HCT116 (cell line): ENCODE results near the gene FFAR1. TPM values are rescaled to one million over a fixed set of nuclear protein-coding genes. Genes with fewer than 3 reads are reported as not detected.

Experiments
- ATAC-seq: fragments of 200-7000 bp; cut with Tn5 transposase; 2 replicates; pipeline ENCODE4 v1.9.1; 2020; ENCODE audit warnings: mild to moderate bottlenecking, moderate library complexity
- BruUV-seq: library from RNA; stranded (reverse); fragments of 400-500 nt; replicated peaks from 2 replicates; lab custom pipeline; 2021; lab: Mats Ljungman, UMichigan
- CTCF ChIA-PET: fragments of 300-600 bp; sonication (Branson Sonifier 250); formaldehyde crosslinking; loops from one replicate; lab custom pipeline; 2021; ENCODE audit warnings: antibody characterized with exemption; lab: Charles Lee
- POLR2A ChIA-PET: fragments of 300-600, 350-600 bp; sonication (Branson Sonifier 250); formaldehyde crosslinking; loops from one replicate; lab custom pipeline; 2021; ENCODE audit warnings: antibody characterized with exemption; lab: Charles Lee
- RAD21 ChIA-PET, 2 experiments: fragments of 300-600 bp; sonication (Branson Sonifier 250); formaldehyde crosslinking; loops; one replicate each; lab custom pipeline; 2023; ENCODE audit warnings: low total read pairs in 2 of 2; ENCODE audit not compliant: uncharacterized antibody in 2 of 2, unreplicated experiment in 2 of 2, low non-redundant PET in 1 of 2; lab: Charles Lee
- DNase-seq: peaks from one replicate; pipeline ENCODE4 v3.0.0-alpha.2; 2010; ENCODE audit warnings: low read depth, low spot score
- H2AFZ ChIP-seq: fragments of 200-600 bp; shearing (Covaris generic), sonication (generic); 2 replicates; pipeline ENCODE4 v1.6.1; 2017; ENCODE audit warnings: low read depth, mixed run types, mixed read lengths, antibody characterized with exemption, low read length; ENCODE audit not compliant: poor library complexity, severe bottlenecking
- H3K27ac ChIP-seq: 2 replicates; pipeline ENCODE4 v1.5.1; 2012; ENCODE audit warnings: low read depth, low read length
- H3K27me3 ChIP-seq: fragments of 200-600 bp; sonication (generic); 2 replicates; pipeline ENCODE4 v1.6.1; 2016; ENCODE audit warnings: mixed run types, low read length, mixed read lengths; ENCODE audit not compliant: insufficient read depth
- H3K36me3 ChIP-seq, 2 experiments: fragments of 200-500 bp in 1 of 2; fragments of 200-600 bp in 1 of 2; sonication (Bioruptor generic) in 1 of 2; sonication (generic) in 1 of 2; 2 replicates each; pipeline versions ENCODE4 v1.5.1 to v1.6.1; 2014 to 2016; ENCODE audit warnings: low read length in 2 of 2, inconsistent platforms in 1 of 2, mixed read lengths in 1 of 2, mixed run types in 1 of 2; ENCODE audit not compliant: insufficient read depth in 2 of 2, control insufficient read depth in 1 of 2
- H3K4me1 ChIP-seq, 2 experiments: fragments of 200-600 bp in 1 of 2; sonication (generic) in 1 of 2; 2 replicates each; pipeline versions ENCODE4 v1.5.1 to v1.6.1; 2012 to 2017; ENCODE audit warnings: low read length in 2 of 2, inconsistent platforms in 1 of 2, mild to moderate bottlenecking in 1 of 2, mixed read lengths in 1 of 2, mixed run types in 1 of 2, moderate library complexity in 1 of 2; ENCODE audit not compliant: insufficient read depth in 2 of 2, control insufficient read depth in 1 of 2
- H3K4me2 ChIP-seq: fragments of 200-600 bp; sonication (generic); 2 replicates; pipeline ENCODE4 v1.6.1; 2017; ENCODE audit warnings: mixed run types, low read length, mixed read lengths
- H3K4me3 ChIP-seq, 2 experiments: fragments of 200-600 bp in 1 of 2; sonication (generic) in 1 of 2; replicated peaks in 1 of 2; 2 replicates each; pipeline ENCODE4 v1.5.1; 2011 to 2016; ENCODE audit warnings: low read length in 2 of 2, control low read depth in 1 of 2, low read depth in 1 of 2, mild to moderate bottlenecking in 1 of 2, mixed read lengths in 1 of 2, mixed run types in 1 of 2
- H3K79me2 ChIP-seq: fragments of 200-600 bp; sonication (generic); 2 replicates; pipeline ENCODE4 v1.6.1; 2017; ENCODE audit warnings: mild to moderate bottlenecking, mixed run types, low read length, moderate library complexity, mixed read lengths; ENCODE audit not compliant: insufficient read depth
- H3K9ac ChIP-seq: fragments of 200-600 bp; sonication (generic); 2 replicates; pipeline ENCODE4 v1.6.1; 2016; ENCODE audit warnings: low read length, mixed read lengths
- H3K9me2 ChIP-seq: fragments of 200-600 bp; sonication (generic), shearing (Covaris generic); 2 replicates; pipeline ENCODE4 v1.6.1; 2017; ENCODE audit warnings: mixed run types, mild to moderate bottlenecking, moderate library complexity; ENCODE audit not compliant: insufficient read depth
- H3K9me3 ChIP-seq, 2 experiments: fragments of 200-500 bp in 1 of 2; fragments of 200-600 bp in 1 of 2; sonication (Bioruptor generic) in 1 of 2; sonication (generic) in 1 of 2; 2 replicates each; pipeline ENCODE4 v1.6.1; 2014 to 2017; ENCODE audit warnings: low read length in 2 of 2, mixed read lengths in 2 of 2, inconsistent platforms in 1 of 2, low read depth in 1 of 2, mild to moderate bottlenecking in 1 of 2, mixed run types in 1 of 2, moderate library complexity in 1 of 2; ENCODE audit not compliant: control insufficient read depth in 1 of 2, insufficient read depth in 1 of 2
- H4K20me1 ChIP-seq: fragments of 200-600 bp; sonication (generic), shearing (Covaris generic); 2 replicates; pipeline ENCODE4 v1.6.1; 2017; ENCODE audit warnings: mixed run types, mild to moderate bottlenecking, moderate library complexity; ENCODE audit not compliant: insufficient read depth
- CEBPB ChIP-seq: IDR thresholded peaks from 2 replicates; pipeline ENCODE4 v1.6.1; 2012; ENCODE audit warnings: low read depth
- CTCF ChIP-seq, 3 experiments: fragments of 200-600 bp in 1 of 3; sonication (generic) in 1 of 3; IDR thresholded peaks in 2 of 3; conservative IDR thresholded peaks in 1 of 3; 2 replicates each; pipeline ENCODE4 v1.5.1; 2012 to 2017; ENCODE audit warnings: low read depth in 2 of 3, low read length in 2 of 3, antibody characterized with exemption in 1 of 3, borderline replicate concordance in 1 of 3, control low read depth in 1 of 3, mild to moderate bottlenecking in 1 of 3, mixed read lengths in 1 of 3, mixed run types in 1 of 3, moderate library complexity in 1 of 3; ENCODE audit not compliant: insufficient read depth in 1 of 3
- EZH2 ChIP-seq: fragments of 200-600 bp; sonication (generic); IDR thresholded peaks from 2 replicates; pipeline ENCODE4 v1.6.1; 2017; ENCODE audit warnings: antibody characterized with exemption, mixed run types
- EZH2phosphoT487 ChIP-seq: fragments of 200-600 bp; IDR thresholded peaks from 2 replicates; pipeline ENCODE4 v1.6.1; 2018; ENCODE audit warnings: antibody characterized with exemption, borderline replicate concordance
- FOSL1 ChIP-seq: IDR thresholded peaks from 2 replicates; pipeline ENCODE4 v1.6.1; 2012; ENCODE audit warnings: low read depth
- POLR2A ChIP-seq: IDR thresholded peaks from 2 replicates; pipeline ENCODE4 v1.7.0; 2011; ENCODE audit warnings: borderline replicate concordance; ENCODE audit not compliant: insufficient read depth, insufficient read length; ENCODE audit errors: extremely low read depth
- POLR2AphosphoS5 ChIP-seq: IDR thresholded peaks from 2 replicates; pipeline ENCODE4 v1.6.1; 2011; ENCODE audit warnings: mild to moderate bottlenecking, low read depth, low read length, moderate library complexity
- SIN3A ChIP-seq: IDR thresholded peaks from 2 replicates; pipeline ENCODE4 v1.6.1; 2012; ENCODE audit warnings: low read depth
- SP1 ChIP-seq: IDR thresholded peaks from 2 replicates; pipeline ENCODE4 v1.6.1; 2012; ENCODE audit warnings: low read depth
- SRF ChIP-seq: IDR thresholded peaks from 2 replicates; pipeline ENCODE4 v1.6.1; 2012; ENCODE audit warnings: low read depth
- ZFX ChIP-seq: fragments of 450-650 bp; IDR thresholded peaks from 2 replicates; pipeline ENCODE4 v1.6.1; 2017
- ZNF274 ChIP-seq: fragments of 200-500 bp; sonication (Bioruptor generic); IDR thresholded peaks from 2 replicates; pipeline ENCODE4 v1.6.1; 2014; ENCODE audit warnings: mild to moderate bottlenecking, low read depth, low read length, inconsistent platforms
- intact Hi-C: fragments of 100-400 bp; cut with micrococcal nuclease; formaldehyde crosslinking; loops from 2 replicates; pipeline ENCODE4 v1.10.0; 2022
- total RNA-seq: library from RNA; stranded (reverse); gene quantifications from one replicate; pipeline ENCODE4 v1.2.1, GENCODE V29; 2021; ENCODE audit not compliant: unreplicated experiment
- TF ChIP-seq, protein P1 (sequence below): IDR thresholded peaks from 2 replicates; pipeline ENCODE4 v1.6.1; 2012; ENCODE audit warnings: low read depth
- TF ChIP-seq, protein P2 (sequence below): IDR thresholded peaks from 2 replicates; pipeline ENCODE4 v1.6.1; 2012
- TF ChIP-seq, protein P3 (sequence below): IDR thresholded peaks from 2 replicates; pipeline ENCODE4 v1.6.1; 2011; ENCODE audit warnings: mild to moderate bottlenecking, low read length, moderate library complexity; ENCODE audit not compliant: insufficient replicate concordance; ENCODE audit errors: extremely low read depth

Gene FFAR1
- total RNA-seq, 1 experiment from 2014 or later = not detected

- no peak for TF ChIP-seq CEBPB
- TF ChIP-seq SP1 = no peak
- TF ChIP-seq, all 23 proteins: peak for 0
Observed at GRCh38 chr19:35389192-35389861, 41.6 kb downstream of the FFAR1 start (continued).

DNA sequence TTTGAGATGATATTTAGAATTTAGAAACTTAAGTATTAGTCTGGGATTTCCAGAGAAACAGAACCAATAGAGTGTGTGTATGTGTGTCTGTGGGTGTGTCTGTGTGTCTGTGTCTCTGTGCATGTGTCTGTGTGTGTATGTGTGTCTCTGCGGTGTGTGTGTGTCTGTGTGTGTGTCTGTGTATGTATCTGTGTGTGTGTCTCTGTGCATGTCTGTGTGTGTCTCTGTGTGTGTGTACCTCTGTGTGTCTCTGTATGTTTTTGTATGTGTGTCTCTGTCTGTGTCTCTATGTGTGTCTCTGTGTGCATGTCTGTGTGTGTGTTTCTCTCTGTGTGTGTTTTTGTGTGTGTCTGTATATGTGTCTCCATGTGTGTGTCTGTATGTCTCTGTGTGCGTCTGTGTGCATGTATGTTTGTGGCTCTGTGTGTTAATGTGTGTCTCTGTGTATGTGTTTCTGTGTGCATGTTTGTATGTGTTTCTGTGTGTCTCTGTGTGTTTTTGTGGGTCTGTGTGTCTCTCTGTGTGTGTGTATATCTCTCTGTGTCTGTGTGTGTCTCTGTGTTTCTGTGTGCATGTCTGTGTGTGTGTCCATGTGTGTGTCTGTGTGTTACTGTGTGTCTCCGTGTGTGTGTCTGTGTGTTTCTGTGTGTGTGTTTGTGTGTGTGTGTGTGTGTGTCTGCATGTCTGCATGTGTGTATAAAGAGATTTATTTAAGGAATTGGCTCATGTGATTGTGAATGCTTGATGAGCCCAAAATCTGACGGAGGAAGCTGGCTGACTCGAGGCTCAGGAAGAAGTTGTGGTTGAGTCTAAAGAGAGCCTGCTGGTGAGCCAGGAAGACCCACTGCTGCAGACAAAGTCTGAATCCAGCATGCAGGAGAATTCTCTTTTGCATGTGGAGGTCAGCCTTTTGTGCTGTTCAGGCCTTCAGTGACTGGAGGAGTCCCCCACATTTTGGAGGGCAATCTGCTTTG lies 45.3 kb downstream of the FFAR1 start:
- POLR2A ChIA-PET = no interaction called here
- H3K4me1 ChIP-seq = peaks cover 0 to 8% of the 10 kb centered on the region in 2 experiments; a peak in 2 of 4 replicates
- no peaks in the 10 kb centered on the region for H4K20me1 ChIP-seq
- CTCF ChIA-PET = no interaction called here
- no peak overlapping the region for H3K4me2 ChIP-seq
- H2AFZ ChIP-seq = no peak overlapping the region
- no peak overlapping the region for H3K4me3 ChIP-seq
- H3K9me3 ChIP-seq = no peaks in the 10 kb centered on the region
- no peak overlapping the region for H3K27ac ChIP-seq
- intact Hi-C loops = no loop called here
- H3K27me3 ChIP-seq = no peaks in the 10 kb centered on the region
- no peak overlapping the region for H3K9ac ChIP-seq
- no peak for ATAC-seq
- no peaks in the 10 kb centered on the region for H3K9me2 ChIP-seq
- RAD21 ChIA-PET = no interaction called here
- no peaks in the 10 kb centered on the region for H3K79me2 ChIP-seq
- TF ChIP-seq SP1 (no peak), SIN3A (no peak), CEBPB (no peak), CTCF (IDR thresholded peaks at IDR 0.05 in 2 of 3, conservative IDR thresholded peaks at IDR 0.05 in 1 of 3; ENCODE audit: borderline replicate concordance in 1 of 3, insufficient read depth in 1 of 3, low read depth in 2 of 3, low read length in 2 of 3) (no peak), EZH2phosphoT487 (no peak), ZNF274 (no peak), FOSL1 (no peak), SRF (no peak), ZFX (no peak), POLR2A (no peak), EZH2 (no peak), POLR2AphosphoS5 (no peak)
- TF ChIP-seq, protein P1, sequence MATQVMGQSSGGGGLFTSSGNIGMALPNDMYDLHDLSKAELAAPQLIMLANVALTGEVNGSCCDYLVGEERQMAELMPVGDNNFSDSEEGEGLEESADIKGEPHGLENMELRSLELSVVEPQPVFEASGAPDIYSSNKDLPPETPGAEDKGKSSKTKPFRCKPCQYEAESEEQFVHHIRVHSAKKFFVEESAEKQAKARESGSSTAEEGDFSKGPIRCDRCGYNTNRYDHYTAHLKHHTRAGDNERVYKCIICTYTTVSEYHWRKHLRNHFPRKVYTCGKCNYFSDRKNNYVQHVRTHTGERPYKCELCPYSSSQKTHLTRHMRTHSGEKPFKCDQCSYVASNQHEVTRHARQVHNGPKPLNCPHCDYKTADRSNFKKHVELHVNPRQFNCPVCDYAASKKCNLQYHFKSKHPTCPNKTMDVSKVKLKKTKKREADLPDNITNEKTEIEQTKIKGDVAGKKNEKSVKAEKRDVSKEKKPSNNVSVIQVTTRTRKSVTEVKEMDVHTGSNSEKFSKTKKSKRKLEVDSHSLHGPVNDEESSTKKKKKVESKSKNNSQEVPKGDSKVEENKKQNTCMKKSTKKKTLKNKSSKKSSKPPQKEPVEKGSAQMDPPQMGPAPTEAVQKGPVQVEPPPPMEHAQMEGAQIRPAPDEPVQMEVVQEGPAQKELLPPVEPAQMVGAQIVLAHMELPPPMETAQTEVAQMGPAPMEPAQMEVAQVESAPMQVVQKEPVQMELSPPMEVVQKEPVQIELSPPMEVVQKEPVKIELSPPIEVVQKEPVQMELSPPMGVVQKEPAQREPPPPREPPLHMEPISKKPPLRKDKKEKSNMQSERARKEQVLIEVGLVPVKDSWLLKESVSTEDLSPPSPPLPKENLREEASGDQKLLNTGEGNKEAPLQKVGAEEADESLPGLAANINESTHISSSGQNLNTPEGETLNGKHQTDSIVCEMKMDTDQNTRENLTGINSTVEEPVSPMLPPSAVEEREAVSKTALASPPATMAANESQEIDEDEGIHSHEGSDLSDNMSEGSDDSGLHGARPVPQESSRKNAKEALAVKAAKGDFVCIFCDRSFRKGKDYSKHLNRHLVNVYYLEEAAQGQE = no peak
- TF ChIP-seq, protein P2, sequence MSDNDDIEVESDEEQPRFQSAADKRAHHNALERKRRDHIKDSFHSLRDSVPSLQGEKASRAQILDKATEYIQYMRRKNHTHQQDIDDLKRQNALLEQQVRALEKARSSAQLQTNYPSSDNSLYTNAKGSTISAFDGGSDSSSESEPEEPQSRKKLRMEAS = no peak
- TF ChIP-seq, protein P3, sequence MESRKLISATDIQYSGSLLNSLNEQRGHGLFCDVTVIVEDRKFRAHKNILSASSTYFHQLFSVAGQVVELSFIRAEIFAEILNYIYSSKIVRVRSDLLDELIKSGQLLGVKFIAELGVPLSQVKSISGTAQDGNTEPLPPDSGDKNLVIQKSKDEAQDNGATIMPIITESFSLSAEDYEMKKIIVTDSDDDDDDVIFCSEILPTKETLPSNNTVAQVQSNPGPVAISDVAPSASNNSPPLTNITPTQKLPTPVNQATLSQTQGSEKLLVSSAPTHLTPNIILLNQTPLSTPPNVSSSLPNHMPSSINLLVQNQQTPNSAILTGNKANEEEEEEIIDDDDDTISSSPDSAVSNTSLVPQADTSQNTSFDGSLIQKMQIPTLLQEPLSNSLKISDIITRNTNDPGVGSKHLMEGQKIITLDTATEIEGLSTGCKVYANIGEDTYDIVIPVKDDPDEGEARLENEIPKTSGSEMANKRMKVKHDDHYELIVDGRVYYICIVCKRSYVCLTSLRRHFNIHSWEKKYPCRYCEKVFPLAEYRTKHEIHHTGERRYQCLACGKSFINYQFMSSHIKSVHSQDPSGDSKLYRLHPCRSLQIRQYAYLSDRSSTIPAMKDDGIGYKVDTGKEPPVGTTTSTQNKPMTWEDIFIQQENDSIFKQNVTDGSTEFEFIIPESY = no peak
- TF ChIP-seq, all 23 proteins: peak for 0
- BruUV-seq = no TSS peak
- no peak for DNase-seq
- no peaks in the 10 kb centered on the region for H3K36me3 ChIP-seq
